HG03196 (cell line): ENCODE data around the gene DTHD1.
A peak's percentile ranks its signal among the peaks of the same experiment; 100 is the strongest.

Source experiments
- ATAC-seq: cut with Tn5 transposase; IDR thresholded peaks from one replicate; pipeline ENCODE4 v1.9.1; 2021; ENCODE audit not compliant: unreplicated experiment

DTHD1 gene

DNA sequence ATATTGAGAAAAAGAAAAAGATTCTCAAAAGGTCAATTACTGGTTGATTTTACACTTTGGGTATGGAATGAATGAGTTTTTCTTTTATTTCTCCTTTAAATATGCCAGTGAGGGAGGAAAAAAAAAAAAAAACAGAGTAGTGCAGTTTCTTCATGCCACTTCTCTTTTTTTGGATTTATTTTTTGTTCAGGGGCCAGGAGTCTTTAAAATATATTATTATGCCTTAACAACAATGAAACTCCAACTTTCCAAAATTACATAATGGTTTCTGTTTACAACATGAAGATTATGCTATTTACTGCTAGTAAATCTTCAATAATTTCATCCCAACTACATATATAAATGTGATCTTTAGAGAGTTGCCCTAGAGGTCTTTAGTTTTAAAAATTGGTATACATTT, 31.9 kb downstream of the DTHD1 start:
- ATAC-seq = no peak

DNA sequence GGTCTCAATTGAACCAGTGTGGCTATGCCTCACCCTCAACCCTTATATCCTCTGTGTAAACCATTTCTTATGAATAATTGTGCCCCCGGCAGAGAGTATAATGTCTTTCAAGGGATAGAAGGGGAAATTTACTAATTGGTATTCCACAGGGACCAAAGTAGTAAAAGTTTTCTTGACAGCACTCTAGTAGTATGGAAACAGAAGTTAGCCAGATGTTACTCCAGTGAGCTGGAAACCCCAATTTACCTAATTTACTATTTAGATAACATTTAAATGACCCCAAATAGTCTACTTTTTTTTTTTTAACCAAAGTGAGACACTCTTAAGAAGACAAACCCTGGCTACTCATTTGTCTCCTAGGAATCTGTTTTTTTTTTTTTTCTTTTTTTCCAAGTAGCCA, 32.3 kb downstream of the DTHD1 start:
- ATAC-seq = no peak

DNA sequence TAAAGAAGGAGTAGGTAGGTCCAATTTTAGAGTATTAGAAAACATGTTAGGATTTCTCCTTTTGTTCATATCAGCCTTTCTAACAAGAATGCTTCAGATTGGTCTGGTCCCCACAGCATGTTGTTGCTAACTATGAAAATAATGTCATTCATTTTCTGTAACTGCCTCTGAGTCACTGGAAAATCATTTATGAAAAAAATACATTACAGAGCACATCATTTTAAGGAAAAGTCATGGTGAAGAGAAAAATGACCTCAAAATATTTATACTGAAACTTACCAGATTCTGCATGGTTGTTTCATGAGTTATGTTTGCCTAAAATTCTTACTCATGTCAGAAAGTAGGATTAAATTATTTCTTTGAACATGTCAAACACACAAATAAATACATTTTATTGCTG, 35.2 kb downstream of the DTHD1 start:
- ATAC-seq = no peak

DNA sequence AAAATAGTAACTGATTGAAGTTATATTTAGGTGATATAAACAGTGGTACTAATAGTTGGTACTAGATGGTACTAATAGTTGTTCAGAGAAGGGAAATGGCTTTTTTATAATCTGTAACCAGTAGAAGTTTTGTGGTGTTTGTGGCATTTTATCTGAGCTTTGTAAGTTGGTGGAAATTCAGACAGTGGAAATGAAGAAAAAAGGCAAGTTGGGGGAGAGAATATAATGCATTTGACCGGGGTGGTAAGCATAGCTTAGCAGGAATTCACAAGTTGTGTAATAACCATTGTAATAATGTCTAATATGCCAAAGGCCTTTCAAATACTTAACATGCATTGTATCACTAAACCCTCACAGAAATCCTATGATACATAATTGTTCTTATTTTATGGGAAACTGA, 36.3 kb downstream of the DTHD1 start:
- ATAC-seq = no peak

DNA sequence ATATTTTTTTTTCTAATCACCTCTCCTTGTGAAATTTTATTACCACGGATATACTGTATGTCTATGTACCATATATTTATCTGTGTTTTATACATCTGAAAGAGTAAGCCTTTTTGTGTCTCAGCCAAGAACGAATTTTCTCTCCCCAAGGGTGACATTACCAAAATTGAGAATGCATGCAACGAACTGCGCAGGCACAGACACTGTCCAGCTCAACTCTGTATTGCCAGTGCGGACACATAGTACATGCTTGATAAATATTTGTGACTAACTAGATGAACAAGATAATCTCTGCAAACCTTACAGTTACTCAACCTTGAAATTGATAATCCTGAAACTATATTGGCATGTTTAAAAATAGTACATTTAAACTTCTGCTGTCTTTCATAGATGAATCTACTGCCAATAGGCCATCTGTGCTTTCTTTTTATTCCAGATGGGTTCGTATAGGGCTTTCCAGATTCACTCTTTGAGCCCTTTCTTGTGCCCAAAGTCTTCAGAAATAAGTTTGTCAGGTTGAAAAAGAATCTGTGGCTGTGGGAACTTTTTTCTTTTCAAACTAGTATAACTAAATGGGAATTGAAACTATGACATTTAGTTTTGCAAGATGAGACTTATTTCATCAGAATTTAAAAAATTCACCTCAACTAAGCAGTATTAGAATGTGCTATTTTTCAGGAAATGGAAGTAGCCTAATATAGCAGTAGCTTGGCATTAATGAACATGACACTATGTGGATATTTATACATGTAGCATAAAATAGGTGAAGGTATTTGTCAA, 38.9 kb downstream of the DTHD1 start:
- ATAC-seq = peak; percentile 44

DNA sequence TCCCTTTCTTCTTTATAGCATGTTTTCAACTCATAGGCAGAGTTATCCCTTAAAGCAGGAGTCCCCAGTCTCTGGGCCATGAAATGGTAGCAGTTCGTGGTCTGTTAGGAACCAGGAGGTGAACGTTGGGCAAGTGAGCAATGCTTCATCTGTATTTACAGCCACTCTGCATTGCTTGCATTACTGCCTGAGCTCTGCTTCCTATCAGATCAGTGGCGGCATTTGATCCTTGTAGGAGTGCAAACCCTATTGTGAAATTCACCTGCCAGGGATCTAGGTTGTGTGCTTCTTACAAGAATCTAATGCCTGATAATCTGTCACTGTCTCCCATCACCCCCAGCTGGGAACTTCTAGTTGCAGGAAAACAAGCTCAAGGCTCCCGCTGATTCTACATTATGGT, 39.8 kb downstream of the DTHD1 start:
- no peak for ATAC-seq

DNA sequence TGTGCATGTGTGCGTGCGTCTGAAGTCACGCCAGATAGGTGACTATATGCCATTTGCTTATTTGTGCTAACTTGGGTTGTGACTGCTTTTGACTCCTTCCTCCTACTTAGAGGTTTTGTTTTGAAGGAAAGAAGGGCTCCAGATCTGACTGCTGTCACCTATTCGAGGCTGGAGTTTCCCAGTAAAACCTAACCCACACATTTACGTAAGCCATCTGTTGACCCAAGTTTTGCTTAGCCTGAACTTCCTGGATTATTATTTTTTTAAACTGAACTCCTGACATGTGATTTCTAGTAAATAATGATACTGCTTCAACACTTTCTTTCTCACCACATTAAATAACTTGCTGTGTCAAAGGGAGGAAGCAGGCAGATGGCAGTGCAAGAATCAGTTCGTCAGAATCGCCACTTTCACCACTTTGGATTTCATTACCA, 41.5 kb downstream of the DTHD1 start:
- ATAC-seq = peak; percentile 26

DNA sequence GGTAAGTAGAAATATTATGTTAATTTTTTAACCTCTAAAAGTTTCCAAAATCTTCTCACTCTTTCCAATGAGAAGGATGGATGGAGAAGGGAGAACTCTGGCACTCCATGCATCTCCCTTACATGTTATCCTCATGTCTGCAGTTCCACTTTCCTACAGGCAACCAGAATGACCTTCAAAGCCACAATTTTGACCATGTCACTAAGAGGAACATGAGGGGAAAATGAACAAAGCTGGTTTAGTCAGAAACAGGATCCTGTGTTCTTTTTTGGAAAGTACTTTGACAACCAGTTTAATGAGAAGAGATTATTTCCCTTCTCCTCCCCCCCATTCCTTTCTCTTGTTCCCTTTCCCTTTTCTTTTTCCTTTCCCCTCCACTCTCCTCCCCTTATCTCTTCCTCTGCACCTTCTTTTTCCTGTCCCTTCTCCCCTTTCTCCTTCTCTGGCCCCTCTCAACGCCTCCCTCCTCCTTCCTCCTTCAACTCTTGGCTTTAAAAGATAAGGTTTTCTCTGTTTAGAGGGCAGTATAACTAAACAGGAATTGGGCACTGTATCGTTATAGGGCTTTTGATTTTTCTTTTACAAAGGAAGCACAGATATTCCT, 42.5 kb downstream of the DTHD1 start:
- ATAC-seq = no peak

DNA sequence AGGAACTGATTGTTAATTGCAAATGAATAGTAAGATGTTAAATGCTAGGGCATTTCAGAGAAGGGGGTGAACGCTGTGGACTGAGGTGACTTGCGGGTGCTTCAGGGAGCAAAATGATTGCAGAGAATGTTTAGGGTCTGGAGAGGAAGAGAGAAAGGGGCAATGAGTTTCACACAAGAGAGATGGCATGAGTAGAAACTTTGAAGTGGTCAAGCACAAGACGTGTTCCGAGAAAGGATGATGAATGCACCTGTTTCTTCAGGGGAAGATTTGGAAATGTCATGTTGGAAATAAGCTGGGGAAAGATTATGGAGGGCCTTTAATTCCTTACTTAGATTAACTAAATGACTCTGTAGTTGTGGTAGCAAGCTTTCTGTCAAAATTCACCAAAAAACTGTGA, 43.4 kb downstream of the DTHD1 start:
- ATAC-seq = no peak

DNA sequence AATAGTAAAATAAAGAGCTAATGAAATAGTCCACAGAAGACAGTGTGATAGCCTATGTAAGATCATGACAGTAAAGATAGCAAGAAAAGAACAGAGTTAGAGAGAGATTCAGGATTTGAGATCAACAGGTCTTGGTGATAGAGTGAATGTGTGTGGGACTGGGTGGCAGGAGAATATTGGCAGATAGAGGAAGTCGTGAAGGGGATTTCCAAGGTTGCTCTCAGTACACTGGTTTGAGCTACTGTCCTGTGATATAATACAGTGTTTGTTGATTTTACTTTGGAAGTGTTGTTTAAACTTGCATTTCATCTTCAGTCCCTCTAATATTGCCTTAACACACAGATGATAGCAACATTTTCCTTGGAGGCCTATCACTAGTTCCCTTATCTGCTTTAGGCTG, 44.1 kb downstream of the DTHD1 start:
- peak; percentile 80 for ATAC-seq

DNA sequence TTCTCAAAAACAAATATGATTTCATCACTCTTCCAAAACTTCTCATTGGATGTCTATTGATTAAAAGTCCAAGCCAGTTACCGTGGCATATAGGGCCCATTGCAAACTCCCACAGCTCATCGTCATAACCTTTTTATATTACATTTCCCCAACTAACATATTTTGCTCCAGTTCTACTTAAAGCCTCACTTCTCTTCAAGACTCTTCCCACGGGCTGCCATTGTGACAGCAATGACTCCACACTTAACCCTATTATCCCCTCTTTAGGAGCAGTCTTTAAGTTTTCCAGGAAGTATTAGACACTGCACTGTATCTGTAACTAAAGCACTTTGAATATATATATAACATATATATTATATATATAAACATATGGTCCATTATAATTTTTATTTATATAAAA, 44.5 kb downstream of the DTHD1 start:
- ATAC-seq = no peak

DNA sequence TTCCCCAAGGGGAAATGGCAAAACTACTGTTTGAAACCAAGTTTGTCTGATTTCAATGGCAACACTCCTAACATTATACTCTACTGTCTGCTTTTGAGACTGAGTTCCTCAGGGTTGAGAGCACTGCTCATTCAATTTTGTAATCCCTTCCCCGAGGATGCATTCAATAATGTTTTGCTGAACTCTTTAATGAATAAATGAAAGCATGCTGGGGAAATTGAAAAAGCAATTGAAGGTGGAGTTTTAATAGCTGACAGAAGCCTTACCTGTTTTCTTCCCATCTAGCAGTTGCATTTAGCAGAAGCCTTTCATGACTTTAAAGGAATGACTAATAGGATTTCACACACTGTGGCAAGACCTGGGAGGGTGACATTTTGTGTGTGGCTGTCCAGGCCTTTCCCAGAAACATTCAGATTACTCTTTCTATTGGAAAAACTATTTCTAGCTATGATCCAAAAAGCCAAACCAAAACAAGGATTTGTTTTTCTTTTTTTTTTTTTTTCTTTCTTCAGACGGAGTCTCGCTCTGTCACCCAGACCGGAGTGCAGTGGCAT, 45.1 kb downstream of the DTHD1 start:
- ATAC-seq = no peak

DNA sequence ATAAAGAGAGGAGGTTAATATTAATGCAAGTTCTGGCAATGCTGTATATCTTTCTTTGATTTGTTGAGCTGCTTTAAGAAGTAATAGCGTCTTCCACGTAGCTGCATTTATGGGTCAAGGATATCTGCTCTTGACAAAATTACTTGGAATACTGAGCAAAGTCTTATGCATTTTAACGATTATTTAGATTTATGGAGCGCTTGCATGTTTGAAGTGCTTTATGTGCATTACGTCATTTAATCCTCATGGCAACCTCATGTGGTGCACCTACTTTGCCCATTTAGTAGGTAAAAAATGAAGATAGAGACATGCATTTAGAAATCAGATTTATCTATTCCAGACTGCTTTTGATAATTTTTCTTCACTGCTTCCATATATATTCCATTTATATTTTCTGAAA, 46.0 kb downstream of the DTHD1 start:
- ATAC-seq = no peak

DNA sequence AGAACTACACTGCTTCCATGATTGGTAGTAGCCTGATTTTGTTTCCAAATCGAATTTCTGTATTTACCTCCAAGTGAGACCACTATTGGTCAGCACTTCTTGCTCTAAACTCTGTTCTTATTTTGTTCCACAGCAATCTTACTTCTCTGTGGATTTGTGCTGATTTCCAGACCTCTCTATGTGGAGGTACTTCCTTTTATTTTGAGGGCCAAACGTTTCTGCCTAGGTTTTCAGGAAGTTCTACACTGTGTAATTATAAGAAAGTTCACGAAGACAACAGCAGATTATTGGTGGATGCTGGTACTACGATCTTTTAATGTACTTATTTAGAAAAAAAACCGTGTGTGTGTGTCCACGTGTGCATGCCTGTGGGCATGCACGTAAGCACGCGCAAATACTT, 46.7 kb downstream of the DTHD1 start:
- no peak for ATAC-seq

DNA sequence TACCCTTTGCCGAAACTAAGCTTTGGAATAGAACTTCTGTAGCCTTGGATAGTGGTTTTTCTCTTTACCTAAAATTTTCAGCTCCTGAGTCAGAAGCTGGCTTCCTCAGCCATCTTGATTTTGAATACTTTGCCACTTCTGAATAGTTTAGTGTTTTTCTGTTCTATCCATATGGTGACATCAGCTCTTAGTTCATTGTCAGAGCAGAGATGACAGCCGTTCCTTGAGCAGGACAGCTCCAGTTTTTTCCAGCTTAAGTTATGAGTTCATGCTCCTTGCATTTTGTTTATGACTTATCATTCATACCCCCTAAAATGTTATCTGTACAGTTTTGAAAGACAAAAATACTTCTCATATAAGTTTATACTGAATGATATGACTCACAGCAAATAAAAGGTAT, 47.8 kb downstream of the DTHD1 start:
- no peak for ATAC-seq

DNA sequence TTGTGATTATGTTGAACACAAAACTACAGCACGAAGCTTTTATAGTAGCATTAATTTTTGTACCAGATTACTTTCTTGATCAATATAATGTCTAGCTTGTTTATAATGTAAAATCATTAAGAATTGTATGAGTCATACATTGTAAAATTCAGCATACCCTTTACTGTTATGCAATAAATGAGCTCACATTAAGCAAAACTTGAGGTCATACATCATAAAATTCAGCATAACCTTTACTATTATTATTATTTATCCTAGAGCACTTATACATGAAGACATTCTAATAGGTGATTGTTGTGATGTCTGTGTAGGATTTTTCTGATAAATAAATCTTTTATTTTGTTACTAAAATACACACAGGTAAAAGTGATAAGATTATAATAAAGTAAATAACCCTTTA, 49.4 kb downstream of the DTHD1 start:
- ATAC-seq = no peak

DNA sequence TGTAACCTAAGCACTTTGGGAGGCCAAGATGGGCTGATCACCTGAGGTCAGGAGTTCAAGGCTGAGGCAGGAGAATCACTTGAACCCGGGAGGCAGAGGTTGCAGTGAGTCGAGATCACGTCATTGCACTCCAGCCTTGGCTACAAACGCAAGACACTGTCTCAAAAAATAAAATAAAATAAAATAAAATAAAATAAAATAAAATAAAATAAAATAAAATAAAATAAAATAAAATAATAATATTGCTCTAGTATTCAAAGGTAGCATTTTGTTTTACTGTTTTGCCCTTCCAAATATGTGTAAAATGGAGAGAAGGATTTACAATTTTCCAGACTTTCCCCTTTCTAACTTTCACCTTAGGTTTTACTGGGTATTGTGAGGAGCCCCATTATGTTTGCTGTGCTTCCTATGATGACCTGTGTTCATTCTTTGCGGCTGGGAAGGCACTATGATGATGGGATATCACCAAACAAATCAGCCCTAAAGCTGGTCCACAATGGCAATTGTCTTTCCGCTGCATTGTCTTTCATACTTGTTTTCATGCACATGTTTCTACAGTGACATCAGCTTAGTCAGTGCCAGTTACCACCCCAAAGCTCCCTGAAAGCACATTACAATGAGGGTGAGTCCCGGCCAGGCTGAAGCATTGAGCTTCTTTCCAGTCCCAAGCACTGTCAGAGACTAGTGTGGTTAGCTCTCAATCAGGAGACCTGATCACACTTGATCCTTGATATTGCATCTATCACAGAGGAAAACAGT, 50.8 kb downstream of the DTHD1 start:
- ATAC-seq = peak; percentile 68

DNA sequence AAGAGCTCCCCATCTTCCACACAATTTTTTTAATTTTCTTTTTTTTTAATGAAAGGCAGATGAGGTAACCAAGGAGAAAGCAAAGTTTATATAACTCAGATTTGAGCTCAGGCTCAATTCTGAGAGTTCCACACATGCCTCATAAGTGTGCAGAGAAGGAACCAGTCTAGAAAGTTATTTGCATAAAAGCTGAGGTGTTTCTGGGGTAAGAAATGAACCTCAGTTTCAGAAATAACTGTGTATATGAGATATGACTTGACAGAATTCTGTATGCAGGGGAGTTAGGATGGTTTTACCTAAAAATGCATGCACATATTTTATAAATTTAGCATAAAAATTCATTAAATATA, 51.3 kb downstream of the DTHD1 start:
- ATAC-seq = peak; percentile 98

DNA sequence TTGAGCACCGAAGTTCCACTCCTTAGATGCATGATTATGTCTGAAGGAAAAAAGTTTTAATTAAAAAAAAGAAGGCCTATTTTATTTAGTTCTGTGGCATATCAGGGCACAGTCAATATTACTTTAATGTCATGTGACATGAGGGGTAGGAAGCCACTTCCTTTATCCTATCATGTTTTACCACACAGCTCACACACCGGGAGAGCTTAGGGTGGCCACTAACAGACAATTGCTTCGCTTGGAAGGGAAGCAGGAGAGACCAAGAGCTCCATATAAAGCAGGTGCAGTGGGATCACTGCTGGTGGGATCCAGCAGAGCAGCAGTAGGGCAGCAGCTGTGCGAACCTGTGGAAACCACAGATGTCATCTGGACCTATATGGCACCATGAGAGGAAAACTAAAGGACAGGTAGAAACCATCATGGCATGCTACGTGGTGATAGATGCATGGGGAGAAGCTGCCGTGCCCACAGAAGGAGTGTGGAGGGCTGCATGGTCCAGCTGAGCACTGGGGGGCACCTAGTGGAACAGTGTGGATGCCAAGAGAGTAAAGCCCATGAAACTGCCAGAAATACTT, 52.0 kb downstream of the DTHD1 start:
- ATAC-seq = no peak

DNA sequence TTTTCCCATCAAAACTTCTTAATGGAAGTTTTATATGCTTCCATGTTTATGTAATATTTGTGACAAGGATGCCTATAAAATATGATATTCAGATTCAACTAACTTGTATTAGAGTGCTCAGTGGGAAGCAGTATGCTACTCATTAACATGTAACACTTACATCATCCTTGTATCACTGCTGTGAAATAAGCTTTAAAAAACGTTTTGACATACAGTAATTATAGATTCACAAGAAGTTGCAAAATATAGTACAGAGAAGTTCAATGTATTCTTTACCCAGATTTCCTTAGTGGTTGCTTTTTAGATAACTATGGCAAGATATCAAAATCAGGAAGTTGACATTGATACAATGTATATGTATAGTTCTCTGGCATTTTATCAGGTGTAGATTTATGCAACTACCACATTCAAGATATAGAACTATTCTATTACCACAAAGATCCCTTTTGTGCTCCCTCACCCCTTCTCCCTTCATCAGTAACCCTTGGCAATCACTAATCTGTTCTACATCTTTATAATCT, 56.3 kb downstream of the DTHD1 start:
- no peak for ATAC-seq

DNA sequence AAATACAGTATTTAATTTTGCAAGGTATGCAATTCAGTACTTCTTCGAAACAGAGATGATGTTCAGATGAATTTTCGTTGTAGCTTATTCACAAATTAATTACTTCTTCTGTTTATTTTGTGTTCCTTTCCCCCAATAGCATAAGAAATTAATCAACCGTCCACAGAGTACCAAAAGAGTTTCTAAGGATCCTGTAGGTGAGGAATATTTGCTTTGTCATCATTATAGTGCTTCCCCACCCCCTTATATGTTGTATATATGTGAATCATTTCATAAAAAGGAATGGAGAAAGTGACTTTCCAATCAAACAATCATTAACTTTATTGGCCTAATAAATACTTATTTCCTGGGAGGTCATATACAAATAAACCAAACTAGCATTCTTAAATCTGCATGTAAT, 57.6 kb downstream of the DTHD1 start:
- no peak for ATAC-seq
